Adrenal gland (tissue), 12 donors: ENCODE measurements around the gene SUMF2. TPM values are rescaled to one million over a fixed set of nuclear protein-coding genes. Genes with fewer than 3 reads are reported as not detected.
A peak's percentile ranks its signal among the peaks of the same experiment; 100 is the strongest.
"Not testable (repeated sequence)": the region's sequence is repeated elsewhere in the genome, so short reads cannot be mapped to it uniquely, and the experiment has no call there.

Source experiments
- DNase-seq, 7 donors: peaks; one replicate each; pipeline ENCODE4 v3.0.0-alpha.2; 2019 to 2020
- H3K27ac ChIP-seq, 5 donors: fragments of 200-600 bp; sonication (generic) in 4 of 5; 1 replicate in 3 of 5; 2 replicates in 2 of 5; pipeline versions ENCODE4 v1.5.1 to v1.8.0; 2016 to 2020; ENCODE audit warnings: mild to moderate bottlenecking in 1 of 5
- H3K27me3 ChIP-seq: fragments of 200-600 bp; 2 replicates; pipeline ENCODE4 v1.8.0; 2021
- H3K36me3 ChIP-seq, 2 donors: fragments of 200-600 bp; replicated peaks in 1 of 2; 1 replicate in 1 of 2; 2 replicates in 1 of 2; pipeline versions ENCODE4 v1.5.1 to v1.8.0; 2018 to 2022
- H3K4me1 ChIP-seq, 2 donors: fragments of 200-600 bp; replicated peaks in 1 of 2; 1 replicate in 1 of 2; 2 replicates in 1 of 2; pipeline versions ENCODE4 v1.5.1 to v1.8.0; 2018 to 2021
- H3K4me3 ChIP-seq, 4 donors: fragments of 200-600 bp; sonication (generic) in 3 of 4; one replicate each; pipeline ENCODE4 v1.5.1; 2016 to 2018
- H3K9me3 ChIP-seq, 3 donors: fragments of 200-600 bp; sonication (generic) in 1 of 3; replicated peaks in 1 of 3; 1 replicate in 2 of 3; 2 replicates in 1 of 3; pipeline versions ENCODE4 v1.5.1 to v1.8.0; 2016 to 2021
- POLR2A ChIP-seq, 2 donors: fragments of 450-650 bp; IDR thresholded peaks; one replicate each; pipeline ENCODE4 v1.6.1; 2017; ENCODE audit warnings: antibody characterized with exemption in 2 of 2, mild to moderate bottlenecking in 2 of 2, moderate library complexity in 1 of 2
- WGBS, 4 donors: extraction: QIAGEN DNeasy Blood & Tissue Kit in 2 of 4; methylation state at CpG; one replicate each; pipeline versions ENCODE4 v1.1.5 to v1.1.7; 2013 to 2017; 5-methylcytosine and 5-hydroxymethylcytosine counted together
- intact Hi-C, 2 donors: fragments of 100-400 bp; cut with DNase I; formaldehyde crosslinking; loops; one replicate each; pipeline versions ENCODE4 v1.14.1 to v1.15.0; 2022 to 2023
- polyA plus RNA-seq, 3 donors: library from polyadenylated mRNA; stranded (reverse); fragments of 200-250 nt in 2 of 3; fragments of 350-450 nt in 1 of 3; fragmentation: Illumina TruSeq in 1 of 3; extraction: RNeasy Lipid Tissue Mini Kit (QIAGEN cat#74804) in 1 of 3; gene quantifications; one replicate each; pipeline ENCODE4 v1.2.3, GENCODE V29; 2013 to 2014
- total RNA-seq, 9 donors: library from RNA; depleted of rRNA in 4 of 9; stranded (reverse); fragments of >200 nt in 4 of 9; fragments of 120-200 nt in 1 of 9; fragmentation: NEBNext Ultra II Directional in 1 of 9; extraction: Animal tissue kit (Norgen Biotek cat#: 25700) in 1 of 9; gene quantifications; one replicate each; pipeline versions ENCODE4 v1.1.0 to v1.2.4, GENCODE V29; 2013 to 2023
- TF ChIP-seq, protein P1 (sequence below), 6 experiments: fragments of 450-650 bp in 4 of 6; fragments of 200-600 bp in 2 of 6; sonication (generic) in 1 of 6; IDR thresholded peaks; 1 replicate in 5 of 6; 2 replicates in 1 of 6; pipeline versions ENCODE4 v1.5.1 to v1.8.0; 2016 to 2021; ENCODE audit warnings: antibody characterized with exemption in 6 of 6, mild to moderate bottlenecking in 2 of 6, moderate library complexity in 1 of 6
- donor health status: healthy with polysubstance abuse.
- donor health status: Bipolar disorder and iron deficiency.
- donor health status: DM: yes; HTN: yes; CAD: no.
- donor health status: DM: no; HTN: no; CAD: no.
- donor health status: DM: no; HTN: no; CAD: no.
- donor health status: DM: yes; HTN: yes; CAD: no.

SUMF2 gene
- total and polyA plus RNA-seq, 12 donors: 75.6 to 230 (median 169) TPM

DNA sequence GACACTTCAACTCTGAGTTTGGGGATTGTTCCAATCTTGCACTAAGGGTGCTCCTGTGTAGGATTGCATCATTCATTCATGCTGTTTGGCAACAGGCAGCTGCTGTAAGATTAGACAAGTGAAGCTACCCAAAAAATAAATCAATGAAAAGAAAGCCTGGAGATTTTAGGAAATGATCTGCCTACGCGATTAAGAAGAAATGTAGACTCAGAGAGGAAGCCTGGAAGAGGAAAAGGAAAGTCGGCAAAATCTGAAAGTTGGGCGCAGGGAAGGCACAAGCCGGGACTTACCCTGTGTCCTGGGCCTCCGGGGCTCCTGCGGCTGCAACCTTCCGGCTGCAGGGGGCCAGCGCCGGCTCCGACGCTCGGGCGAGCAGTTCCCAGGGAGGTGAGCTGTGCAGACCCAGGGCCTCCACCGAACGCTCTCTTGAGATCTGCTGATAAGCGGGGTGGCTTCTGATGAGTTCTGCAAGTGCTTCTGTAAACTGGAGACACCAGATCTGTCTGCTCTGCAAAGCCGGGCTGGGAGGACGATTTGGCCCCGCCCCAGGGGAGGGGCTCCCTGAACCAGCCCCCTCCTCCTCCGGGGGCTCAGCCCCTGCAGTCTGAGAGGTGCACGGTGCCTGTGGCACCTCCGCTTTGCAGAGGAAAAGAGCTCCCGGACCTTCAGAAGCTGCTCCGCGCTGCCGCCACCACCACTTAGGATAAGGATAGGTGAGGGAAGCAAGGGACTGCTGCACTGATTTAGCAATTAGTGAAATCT, 30.2 kb upstream of the SUMF2 start:
- DNase-seq: peak; percentile 59 to 74 (median 66)
- peak in 1 of 2 donors; percentile 44 for TF ChIP-seq POLR2A (IDR thresholded peaks at IDR 0.05)
- TF ChIP-seq, protein P1, sequence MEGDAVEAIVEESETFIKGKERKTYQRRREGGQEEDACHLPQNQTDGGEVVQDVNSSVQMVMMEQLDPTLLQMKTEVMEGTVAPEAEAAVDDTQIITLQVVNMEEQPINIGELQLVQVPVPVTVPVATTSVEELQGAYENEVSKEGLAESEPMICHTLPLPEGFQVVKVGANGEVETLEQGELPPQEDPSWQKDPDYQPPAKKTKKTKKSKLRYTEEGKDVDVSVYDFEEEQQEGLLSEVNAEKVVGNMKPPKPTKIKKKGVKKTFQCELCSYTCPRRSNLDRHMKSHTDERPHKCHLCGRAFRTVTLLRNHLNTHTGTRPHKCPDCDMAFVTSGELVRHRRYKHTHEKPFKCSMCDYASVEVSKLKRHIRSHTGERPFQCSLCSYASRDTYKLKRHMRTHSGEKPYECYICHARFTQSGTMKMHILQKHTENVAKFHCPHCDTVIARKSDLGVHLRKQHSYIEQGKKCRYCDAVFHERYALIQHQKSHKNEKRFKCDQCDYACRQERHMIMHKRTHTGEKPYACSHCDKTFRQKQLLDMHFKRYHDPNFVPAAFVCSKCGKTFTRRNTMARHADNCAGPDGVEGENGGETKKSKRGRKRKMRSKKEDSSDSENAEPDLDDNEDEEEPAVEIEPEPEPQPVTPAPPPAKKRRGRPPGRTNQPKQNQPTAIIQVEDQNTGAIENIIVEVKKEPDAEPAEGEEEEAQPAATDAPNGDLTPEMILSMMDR (IDR thresholded peaks at IDR 0.05): peak in 3 of 6 experiments; percentile 24 to 33 (median 32)
- Histone ChIP-seq H3K4me1 (peaks cover 0 to 4% of the 10 kb centered on the region in 2 donors), H3K4me3 (peak overlapping the region; percentile 54 to 86 (median 59)), H3K9me3 (no peaks in the 10 kb centered on the region), H3K27ac (peak overlapping the region in 4 of 5 donors; percentile 41 to 62 (median 50)), H3K27me3 (no peaks in the 10 kb centered on the region), H3K36me3 (no peaks in the 10 kb centered on the region)
- intact Hi-C loops: loop anchor here in 1 of 2 donors (2.0 kb wide), 1 partner anchor 45 kb away; no protein-coding TSS in a partner anchor
- 0 to 1% (median 0%) methylated on average over 14 to 27 of the region's 27 CpGs for WGBS, 4 donors

DNA sequence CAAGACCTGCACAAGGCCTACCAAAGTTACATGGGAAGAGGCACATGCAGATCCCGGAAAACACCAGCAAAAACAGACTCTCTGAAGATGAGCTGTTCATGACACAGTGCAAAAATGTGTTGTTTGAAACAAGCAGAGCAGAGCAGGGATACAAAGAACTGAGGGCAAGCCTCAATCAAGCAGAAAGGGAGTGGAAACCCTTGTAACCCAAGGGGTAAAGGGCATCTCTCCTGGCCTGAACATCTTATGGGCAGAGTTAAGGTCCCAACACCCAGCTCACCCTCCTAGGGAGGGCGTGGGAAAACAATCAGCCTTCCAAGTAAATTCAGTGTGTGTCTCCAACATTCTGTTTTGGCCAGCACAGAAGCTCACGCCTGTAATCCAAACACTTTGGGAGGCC, 23.4 kb upstream of the SUMF2 start:
- H3K27me3 ChIP-seq: no peaks in the 10 kb centered on the region
- no peaks in the 10 kb centered on the region for H3K36me3 ChIP-seq
- no peaks in the 10 kb centered on the region for H3K9me3 ChIP-seq
- no peaks in the 10 kb centered on the region for H3K4me1 ChIP-seq
- 85 to 95% (median 91%) methylated on average over 3 of the region's 3 CpGs for WGBS, 4 donors
- H3K27ac ChIP-seq: no peak overlapping the region
- H3K4me3 ChIP-seq: no peak overlapping the region
- intact Hi-C loops: no loop called here
- no peak for DNase-seq
- TF ChIP-seq, protein P1 (IDR thresholded peaks at IDR 0.05): no peak
- no peak for TF ChIP-seq POLR2A (IDR thresholded peaks at IDR 0.05)

DNA sequence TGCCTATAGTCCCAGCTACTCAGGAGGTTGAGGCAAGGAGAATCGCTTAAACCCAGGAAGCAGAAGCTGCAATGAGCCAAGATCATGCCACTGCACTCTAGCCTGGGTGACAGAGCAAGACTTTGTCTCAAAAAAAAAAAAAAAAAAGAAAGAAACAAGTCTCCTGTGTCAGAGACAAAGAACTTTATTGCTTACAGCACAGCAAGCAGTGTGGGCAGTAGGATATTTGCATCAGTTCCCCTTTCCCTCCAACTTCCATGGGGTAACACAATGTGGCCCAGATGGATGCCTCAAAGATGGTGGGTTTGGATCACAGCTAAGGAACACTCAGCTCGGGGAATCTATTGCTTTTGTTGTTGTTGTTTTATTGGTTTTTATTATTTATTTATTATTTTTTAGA, 18.3 kb upstream of the SUMF2 start:
- H3K4me1 ChIP-seq: peaks cover 8 to 30% of the 10 kb centered on the region in 2 donors
- H3K9me3 ChIP-seq, H3K27me3 ChIP-seq, intact Hi-C loops, H3K36me3 ChIP-seq, H3K4me3 ChIP-seq, DNase-seq, H3K27ac ChIP-seq: not testable (repeated sequence)
- WGBS, 4 donors: 94 to 98% (median 96%) methylated on average over 2 of the region's 2 CpGs

DNA sequence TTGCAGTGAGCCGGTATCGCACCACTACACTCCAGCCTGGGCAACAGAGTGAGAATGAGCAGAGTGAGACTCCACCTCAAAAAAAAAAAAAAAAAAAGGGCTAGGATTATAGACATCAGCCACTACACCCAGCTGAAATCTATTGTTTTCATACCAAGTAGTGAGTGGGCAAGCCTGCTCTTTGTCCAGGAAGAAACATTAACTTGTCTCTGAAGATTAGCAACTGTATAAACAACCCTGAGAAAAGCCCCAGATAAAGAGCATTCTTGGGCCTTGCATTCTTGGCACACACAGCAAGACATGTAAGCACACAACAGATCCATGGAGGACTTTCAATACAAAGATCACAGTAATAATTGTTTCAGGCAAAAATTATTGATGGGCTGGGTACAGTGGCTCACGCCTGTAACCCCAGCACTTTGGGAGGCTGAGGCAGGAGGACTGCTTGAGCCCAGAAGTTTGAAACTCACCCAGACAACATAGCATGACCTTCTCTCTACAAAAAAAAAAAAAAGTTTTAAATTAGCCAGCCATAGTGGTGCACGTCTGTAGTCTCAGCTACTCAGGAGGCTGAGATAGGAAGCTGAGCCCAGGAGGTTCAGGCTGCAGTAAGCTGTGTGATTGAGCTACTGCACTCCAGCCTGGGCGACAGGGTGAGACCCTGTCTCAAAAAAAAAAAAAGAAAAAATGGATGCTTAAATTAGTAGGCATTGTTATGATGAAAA, 17.2 kb upstream of the SUMF2 start:
- H3K36me3 ChIP-seq: no peaks in the 10 kb centered on the region
- intact Hi-C loops: no loop called here
- TF ChIP-seq, protein P1 (IDR thresholded peaks at IDR 0.05): no peak
- no peak for TF ChIP-seq POLR2A (IDR thresholded peaks at IDR 0.05)
- DNase-seq: peak in 2 of 7 donors; percentile 34 to 42
- no peaks in the 10 kb centered on the region for H3K9me3 ChIP-seq
- 40 to 54% (median 51%) methylated on average over 5 of the region's 5 CpGs for WGBS, 4 donors
- peaks cover 8 to 32% of the 10 kb centered on the region in 2 donors for H3K4me1 ChIP-seq
- no peak overlapping the region for H3K4me3 ChIP-seq
- H3K27me3 ChIP-seq: no peaks in the 10 kb centered on the region
- peak overlapping the region in 4 of 5 donors; percentile 58 to 74 (median 61) for H3K27ac ChIP-seq

DNA sequence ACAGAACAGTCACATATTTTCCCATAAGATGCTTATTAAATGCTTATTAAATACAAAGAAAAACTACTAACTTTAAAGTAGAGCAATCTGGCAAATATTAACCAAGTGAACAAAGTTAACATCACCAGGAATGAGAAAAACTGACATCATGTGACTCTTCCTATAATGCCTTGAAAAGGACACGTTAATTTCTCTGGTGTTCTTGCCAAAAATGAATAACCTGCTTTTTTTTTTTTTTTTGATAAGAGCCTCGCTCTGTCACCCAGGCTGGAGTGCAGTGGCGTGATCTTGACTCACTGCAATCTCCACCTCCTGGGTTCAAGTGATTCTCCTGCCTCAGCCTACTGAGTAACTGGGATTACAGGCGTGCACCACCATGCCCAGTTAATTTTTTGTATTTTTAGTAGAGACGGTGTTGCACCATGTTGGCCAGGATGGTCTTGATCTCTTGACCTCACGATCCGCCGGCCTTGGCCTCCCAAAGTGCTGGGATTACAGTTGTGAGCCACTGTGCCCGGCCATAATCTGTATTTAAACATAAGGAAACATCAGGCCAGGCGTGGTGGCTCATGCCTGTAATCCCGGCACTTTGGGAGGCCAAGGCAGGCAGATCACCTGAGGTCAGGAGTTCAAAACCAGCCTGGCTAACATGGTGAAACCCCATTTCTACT, 16.5 kb upstream of the SUMF2 start:
- H3K9me3 ChIP-seq, intact Hi-C loops, H3K36me3 ChIP-seq, H3K27me3 ChIP-seq, H3K4me3 ChIP-seq: not testable (repeated sequence)
- Histone ChIP-seq H3K27ac (peak overlapping the region; percentile 53 to 63 (median 60)), H3K4me1 (peaks cover 12 to 36% of the 10 kb centered on the region in 2 donors)
- DNase-seq: peak in 4 of 7 donors; percentile 28 to 56 (median 43)
- WGBS, 4 donors: 46 to 76% (median 65%) methylated on average over 11 of the region's 11 CpGs
